B cell (primary cell): ENCODE results near the gene NTN5. TPM values are rescaled to one million over a fixed set of nuclear protein-coding genes. Genes with fewer than 3 reads are reported as not detected.

Experiments
- ATAC-seq: fragments of 200-7000 bp; cut with Tn5 transposase; one replicate; pipeline ENCODE4 v1.10.0; 2021; ENCODE audit warnings: low read depth, mild to moderate bottlenecking, moderate number of reproducible peaks, moderate library complexity
- CTCF ChIA-PET: fragments of 350-600 bp; sonication (Branson Sonifier 250); formaldehyde crosslinking; loops from one replicate; lab custom pipeline; 2021; ENCODE audit warnings: antibody characterized with exemption, inconsistent platforms; lab: Charles Lee
- POLR2A ChIA-PET: fragments of 350-600 bp; sonication (Branson Sonifier 250); formaldehyde crosslinking; loops from one replicate; lab custom pipeline; 2021; ENCODE audit warnings: antibody characterized with exemption; lab: Charles Lee
- DNase-seq: peaks from one replicate; pipeline ENCODE4 v3.0.0; 2013
- H2AFZ ChIP-seq: 2 replicates; pipeline ENCODE4 v1.6.1; 2012; ENCODE audit warnings: mild to moderate bottlenecking, low read depth, low read length; ENCODE audit not compliant: insufficient read depth, poor library complexity, severe bottlenecking
- H3K27ac ChIP-seq, 2 donors: 1 replicate in 1 of 2; 2 replicates in 1 of 2; pipeline ENCODE4 v1.5.1; 2012 to 2013; ENCODE audit warnings: low read length in 2 of 2, mild to moderate bottlenecking in 2 of 2, moderate library complexity in 1 of 2
- H3K27me3 ChIP-seq, 4 experiments: fragments of 200-600 bp in 1 of 4; sonication (generic) in 1 of 4; replicated peaks in 1 of 4; 1 replicate in 2 of 4; 2 replicates in 2 of 4; pipeline versions ENCODE4 v1.6.1 to v1.7.0; 2013 to 2016; ENCODE audit warnings: low read length in 3 of 4, mild to moderate bottlenecking in 2 of 4, mixed read lengths in 1 of 4, moderate library complexity in 1 of 4; ENCODE audit not compliant: insufficient read depth in 4 of 4, control insufficient read depth in 3 of 4; ENCODE audit errors: control extremely low read depth in 1 of 4
- H3K36me3 ChIP-seq, 2 experiments: replicated peaks in 1 of 2; 1 replicate in 1 of 2; 2 replicates in 1 of 2; pipeline versions ENCODE4 v1.6.1 to v1.7.1; 2013; ENCODE audit warnings: low read length in 1 of 2; ENCODE audit not compliant: insufficient read depth in 2 of 2, control insufficient read depth in 1 of 2; ENCODE audit errors: control extremely low read depth in 1 of 2, extremely low read depth in 1 of 2
- H3K4me1 ChIP-seq, 2 donors: fragments of 200-600 bp in 1 of 2; sonication (generic) in 1 of 2; 1 replicate in 1 of 2; 2 replicates in 1 of 2; pipeline versions ENCODE4 v1.5.1 to v1.6.1; 2013 to 2017; ENCODE audit warnings: low read length in 2 of 2; ENCODE audit not compliant: control insufficient read depth in 2 of 2, insufficient read depth in 2 of 2
- H3K4me2 ChIP-seq: replicated peaks from 2 replicates; pipeline ENCODE3; 2012; ENCODE audit warnings: mild to moderate bottlenecking, low read depth, low read length; ENCODE audit not compliant: poor library complexity, severe bottlenecking
- H3K4me3 ChIP-seq, 5 experiments: fragments of 200-600 bp in 1 of 5; sonication (generic) in 1 of 5; 1 replicate in 3 of 5; 2 replicates in 2 of 5; pipeline versions ENCODE4 v1.5.1 to v1.7.0; 2011 to 2016; ENCODE audit warnings: low read length in 4 of 5, mild to moderate bottlenecking in 4 of 5, low read depth in 2 of 5, control low read depth in 1 of 5, moderate library complexity in 1 of 5; ENCODE audit not compliant: insufficient read depth in 1 of 5; ENCODE audit errors: control extremely low read depth in 1 of 5, extremely low read depth in 1 of 5
- H3K79me2 ChIP-seq: fragments of 200-600 bp; sonication (generic); one replicate; pipeline ENCODE4 v1.6.0; 2016; ENCODE audit warnings: low read length; ENCODE audit not compliant: control insufficient read depth, insufficient read depth
- H3K9ac ChIP-seq: fragments of 200-600 bp; sonication (generic); 2 replicates; pipeline ENCODE4 v1.6.1; 2017; ENCODE audit warnings: mild to moderate bottlenecking, low read length, moderate library complexity
- H3K9me3 ChIP-seq, 3 donors: one replicate each; pipeline versions ENCODE4 v1.6.1 to v1.7.1; 2013; ENCODE audit warnings: low read length in 2 of 3; ENCODE audit not compliant: control insufficient read depth in 2 of 3, insufficient read depth in 1 of 3; ENCODE audit errors: control extremely low read depth in 1 of 3
- H4K20me1 ChIP-seq: 2 replicates; pipeline ENCODE4 v1.6.0; 2012; ENCODE audit warnings: mild to moderate bottlenecking, low read length; ENCODE audit not compliant: insufficient read depth, control insufficient read depth, poor library complexity, severe bottlenecking
- H3K27ac Mint-ChIP-seq: one replicate; pipeline ENCODE4 v1.8.0; 2021; ENCODE audit warnings: mixed read lengths
- H3K27me3 Mint-ChIP-seq: one replicate; pipeline ENCODE4 v1.8.0; 2021; ENCODE audit warnings: mixed read lengths
- H3K4me1 Mint-ChIP-seq: one replicate; pipeline ENCODE4 v1.8.0; 2021; ENCODE audit warnings: mixed read lengths
- H3K4me3 Mint-ChIP-seq: one replicate; pipeline ENCODE4 v1.8.0; 2021; ENCODE audit warnings: mixed read lengths
- H3K9me3 Mint-ChIP-seq: one replicate; pipeline ENCODE4 v1.8.0; 2022; ENCODE audit warnings: mixed read lengths; ENCODE audit not compliant: insufficient read depth
- EZH2 ChIP-seq: IDR thresholded peaks from 2 replicates; pipeline ENCODE4 v1.6.1; 2012; ENCODE audit warnings: borderline replicate concordance, low read depth, mild to moderate bottlenecking, moderate library complexity, low read length; ENCODE audit not compliant: insufficient read depth, poor library complexity, severe bottlenecking
- WGBS: methylation state at CpG from one replicate; pipeline ENCODE4 v1.1.5; 2013; ENCODE audit warnings: missing lambda C conversion rate; ENCODE audit not compliant: insufficient coverage; 5-methylcytosine and 5-hydroxymethylcytosine counted together
- intact Hi-C: fragments of 100-400 bp; cut with micrococcal nuclease; formaldehyde crosslinking; loops from one replicate; pipeline ENCODE4 v1.10.0; 2022
- polyA plus RNA-seq: library from polyadenylated mRNA; depleted of rRNA; stranded (reverse); fragments of >200 nt; gene quantifications from 2 replicates; pipeline ENCODE4 v1.2.3, GENCODE V29; 2012
- total RNA-seq, 2 donors: library from RNA; stranded (reverse); fragments of 120-200 nt in 1 of 2; gene quantifications; 1 replicate in 1 of 2; 2 replicates in 1 of 2; pipeline versions ENCODE4 v1.2.3 to v1.2.4, GENCODE V29; 2013 to 2022
- TF ChIP-seq, protein P1 (sequence below): fragments of 200-600 bp; IDR thresholded peaks from one replicate; pipeline ENCODE4 v1.8.0; 2022; ENCODE audit warnings: antibody characterized with exemption, mild to moderate bottlenecking

NTN5 gene
- total and polyA plus RNA-seq, 2 donors (not counting 1 experiment from before 2014, with no cell fraction given), result 1.2 to 1.8 TPM

DNA sequence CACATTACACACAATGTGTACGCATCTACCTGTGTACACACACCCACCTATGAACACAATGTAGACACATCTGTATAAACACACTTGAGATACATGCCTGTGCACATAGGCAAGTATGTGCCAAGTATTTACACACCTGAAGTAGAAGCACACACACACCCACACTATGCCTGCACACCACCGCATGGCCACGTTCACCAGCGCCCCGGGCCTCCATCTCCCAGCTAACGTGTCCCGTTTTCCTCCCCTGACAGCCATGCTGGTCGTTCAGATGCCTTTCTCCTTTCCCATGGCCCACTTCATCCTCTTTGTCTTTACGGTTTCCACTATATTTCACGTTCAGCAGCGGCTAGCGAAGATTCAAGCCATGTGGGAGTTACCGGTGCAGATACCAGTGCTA lies 29.9 kb upstream of the NTN5 start:
- ATAC-seq (no peak), DNase-seq (no peak)
- H3K4me3 ChIP-seq, result no peak overlapping the region
- H3K9ac ChIP-seq, result no peak overlapping the region
- H3K27ac Mint-ChIP-seq, result no peak overlapping the region
- H3K9me3 ChIP-seq, result peaks cover 0 to 1% (median 0%) of the 10 kb centered on the region in 3 donors
- H3K36me3 ChIP-seq, result peaks cover 0 to 2% of the 10 kb centered on the region in 2 experiments
- no peaks in the 10 kb centered on the region for H3K79me2 ChIP-seq
- H3K27me3 Mint-ChIP-seq, result peaks cover 4% of the 10 kb centered on the region
- no peak overlapping the region for H2AFZ ChIP-seq
- TF ChIP-seq, protein P1, sequence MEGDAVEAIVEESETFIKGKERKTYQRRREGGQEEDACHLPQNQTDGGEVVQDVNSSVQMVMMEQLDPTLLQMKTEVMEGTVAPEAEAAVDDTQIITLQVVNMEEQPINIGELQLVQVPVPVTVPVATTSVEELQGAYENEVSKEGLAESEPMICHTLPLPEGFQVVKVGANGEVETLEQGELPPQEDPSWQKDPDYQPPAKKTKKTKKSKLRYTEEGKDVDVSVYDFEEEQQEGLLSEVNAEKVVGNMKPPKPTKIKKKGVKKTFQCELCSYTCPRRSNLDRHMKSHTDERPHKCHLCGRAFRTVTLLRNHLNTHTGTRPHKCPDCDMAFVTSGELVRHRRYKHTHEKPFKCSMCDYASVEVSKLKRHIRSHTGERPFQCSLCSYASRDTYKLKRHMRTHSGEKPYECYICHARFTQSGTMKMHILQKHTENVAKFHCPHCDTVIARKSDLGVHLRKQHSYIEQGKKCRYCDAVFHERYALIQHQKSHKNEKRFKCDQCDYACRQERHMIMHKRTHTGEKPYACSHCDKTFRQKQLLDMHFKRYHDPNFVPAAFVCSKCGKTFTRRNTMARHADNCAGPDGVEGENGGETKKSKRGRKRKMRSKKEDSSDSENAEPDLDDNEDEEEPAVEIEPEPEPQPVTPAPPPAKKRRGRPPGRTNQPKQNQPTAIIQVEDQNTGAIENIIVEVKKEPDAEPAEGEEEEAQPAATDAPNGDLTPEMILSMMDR, result no peak
- TF ChIP-seq EZH2, result no peak
- no peaks in the 10 kb centered on the region for H3K4me1 Mint-ChIP-seq
- intact Hi-C loops, result no loop called here
- 94% methylated on average over 13 of the region's 13 CpGs for WGBS
- CTCF ChIA-PET, result no interaction called here
- no peaks in the 10 kb centered on the region for H3K9me3 Mint-ChIP-seq
- H3K4me1 ChIP-seq, result no peaks in the 10 kb centered on the region
- H4K20me1 ChIP-seq, result no peaks in the 10 kb centered on the region
- POLR2A ChIA-PET, result no interaction called here
- H3K4me2 ChIP-seq, result no peak overlapping the region
- H3K4me3 Mint-ChIP-seq, result no peak overlapping the region
- no peak overlapping the region for H3K27ac ChIP-seq
- peaks cover 0 to 7% (median under 1%) of the 10 kb centered on the region in 4 experiments for H3K27me3 ChIP-seq

DNA sequence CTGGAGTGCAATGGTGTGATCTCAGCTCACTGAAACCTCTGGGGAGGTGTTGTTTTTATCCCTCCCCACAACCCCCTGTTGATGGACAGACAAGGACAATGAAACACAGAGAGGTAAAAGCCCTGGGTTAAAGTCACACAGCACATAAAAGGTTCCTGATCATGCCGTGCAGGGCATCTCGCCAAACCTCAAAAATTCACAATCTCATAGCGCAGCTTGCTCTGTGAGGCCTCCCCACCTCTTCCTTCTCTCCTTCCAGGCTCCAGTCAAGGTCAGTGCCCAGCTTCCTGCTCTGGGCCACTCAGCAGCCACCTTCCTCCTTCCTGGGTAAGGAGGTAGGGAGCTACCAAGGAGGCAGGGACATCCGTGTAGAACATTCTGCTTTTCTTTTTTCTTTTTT lies 25.2 kb upstream of the NTN5 start:
- DNase-seq (no peak), ATAC-seq (no peak)
- Histone ChIP-seq H3K4me2 (no peak overlapping the region), H2AFZ (no peak overlapping the region), H3K27me3 (peaks cover 0 to 26% (median 5%) of the 10 kb centered on the region in 4 experiments), H3K4me3 (no peak overlapping the region), H3K9me3 (peaks cover 0 to 8% (median 1%) of the 10 kb centered on the region in 3 donors), H3K9ac (no peak overlapping the region), H3K36me3 (peaks cover 0 to 2% of the 10 kb centered on the region in 2 experiments), H3K79me2 (no peaks in the 10 kb centered on the region), H3K27ac (no peak overlapping the region), H3K4me1 (peaks cover 9 to 11% of the 10 kb centered on the region in 2 donors), H4K20me1 (no peaks in the 10 kb centered on the region)
- Mint-ChIP-seq H3K27me3 (peaks cover 14% of the 10 kb centered on the region), H3K4me1 (peaks cover 10% of the 10 kb centered on the region), H3K4me3 (no peak overlapping the region), H3K27ac (no peak overlapping the region), H3K9me3 (no peaks in the 10 kb centered on the region)
- TF ChIP-seq, protein P1, result no peak
- TF ChIP-seq EZH2, result no peak
- POLR2A ChIA-PET, result interaction anchor here (0.7 kb wide), 1 partner anchor 653 kb away, joined by 7 read pairs; no protein-coding TSS in a partner anchor
- intact Hi-C loops, result no loop called here
- WGBS, result 42% methylated on average over 3 of the region's 4 CpGs
- CTCF ChIA-PET, result interaction anchor here (0.7 kb wide), 1 partner anchor 1649 kb away, joined by 5 read pairs; no protein-coding TSS in a partner anchor
